Ovary (tissue), 3 donors: Measurements from ENCODE around the gene SHANK2.

ENCODE experiments used
- POLR2A ChIP-seq: fragments of 450-650 bp; IDR thresholded peaks from one replicate; pipeline ENCODE4 v1.6.1; 2017; ENCODE audit warnings: antibody characterized with exemption, mild to moderate bottlenecking, moderate library complexity
- TF ChIP-seq, protein P1 (sequence below), 3 donors: fragments of 450-650 bp in 2 of 3; fragments of 200-600 bp in 1 of 3; IDR thresholded peaks; one replicate each; pipeline versions ENCODE4 v1.5.1 to v1.8.0; 2016 to 2022; ENCODE audit warnings: antibody characterized with exemption in 3 of 3, mild to moderate bottlenecking in 1 of 3
- donor health status: DM: no; HTN: no; CAD: no.

DNA sequence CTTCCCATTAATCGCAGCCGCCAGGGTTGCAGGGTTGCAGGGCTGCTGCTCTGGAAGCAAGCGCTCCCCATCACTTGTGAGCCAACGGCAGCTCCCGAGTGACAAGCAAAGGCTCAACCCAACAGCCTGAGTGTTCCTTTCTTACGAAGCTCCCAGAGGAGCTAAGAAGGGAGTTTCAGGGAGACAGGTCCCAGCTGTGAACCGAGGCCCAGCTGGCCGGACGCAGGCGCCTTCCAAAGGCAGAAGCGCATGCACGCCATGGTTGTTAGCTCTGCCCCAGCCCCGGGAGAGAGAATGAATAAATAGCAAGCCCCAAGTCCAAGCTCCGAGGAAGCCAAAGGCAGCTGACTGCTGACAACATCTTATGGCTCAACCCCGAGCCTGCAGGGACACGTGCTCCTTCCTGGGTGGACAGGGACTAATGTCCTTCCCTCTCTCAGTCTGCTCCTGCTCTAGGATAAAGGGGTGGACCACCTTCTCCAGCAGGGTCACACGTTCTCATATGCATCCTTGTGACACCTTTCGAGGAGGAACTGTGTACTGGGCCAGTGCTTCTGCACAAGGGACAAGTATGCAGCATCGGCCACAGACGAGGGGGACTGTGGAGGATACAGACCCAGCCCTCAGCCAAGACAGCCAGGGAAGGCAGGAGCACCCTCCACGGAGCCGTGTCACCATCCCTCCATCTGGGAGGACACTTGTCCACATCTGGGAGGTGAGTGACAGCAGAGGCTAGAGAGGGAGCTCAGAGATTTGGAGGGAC, 29.9 kb downstream of the SHANK2 start:
- TF ChIP-seq, protein P1, sequence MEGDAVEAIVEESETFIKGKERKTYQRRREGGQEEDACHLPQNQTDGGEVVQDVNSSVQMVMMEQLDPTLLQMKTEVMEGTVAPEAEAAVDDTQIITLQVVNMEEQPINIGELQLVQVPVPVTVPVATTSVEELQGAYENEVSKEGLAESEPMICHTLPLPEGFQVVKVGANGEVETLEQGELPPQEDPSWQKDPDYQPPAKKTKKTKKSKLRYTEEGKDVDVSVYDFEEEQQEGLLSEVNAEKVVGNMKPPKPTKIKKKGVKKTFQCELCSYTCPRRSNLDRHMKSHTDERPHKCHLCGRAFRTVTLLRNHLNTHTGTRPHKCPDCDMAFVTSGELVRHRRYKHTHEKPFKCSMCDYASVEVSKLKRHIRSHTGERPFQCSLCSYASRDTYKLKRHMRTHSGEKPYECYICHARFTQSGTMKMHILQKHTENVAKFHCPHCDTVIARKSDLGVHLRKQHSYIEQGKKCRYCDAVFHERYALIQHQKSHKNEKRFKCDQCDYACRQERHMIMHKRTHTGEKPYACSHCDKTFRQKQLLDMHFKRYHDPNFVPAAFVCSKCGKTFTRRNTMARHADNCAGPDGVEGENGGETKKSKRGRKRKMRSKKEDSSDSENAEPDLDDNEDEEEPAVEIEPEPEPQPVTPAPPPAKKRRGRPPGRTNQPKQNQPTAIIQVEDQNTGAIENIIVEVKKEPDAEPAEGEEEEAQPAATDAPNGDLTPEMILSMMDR (IDR thresholded peaks at IDR 0.05): no peak
- TF ChIP-seq POLR2A: no peak
